K562 (cell line): ENCODE data around the gene GRB10.

ENCODE experiments used
- HMG20B ChIP-seq: fragments of 250-450 bp; sonication (Bioruptor Pico); IDR thresholded peaks from 2 replicates; pipeline ENCODE4 v1.5.0; 2021; ENCODE audit warnings: mild to moderate bottlenecking
- POLR2AphosphoS5 ChIP-seq: IDR thresholded peaks from 2 replicates; pipeline ENCODE4 v1.6.1; 2011; ENCODE audit warnings: mild to moderate bottlenecking, low read depth, low read length, moderate library complexity; ENCODE audit not compliant: control insufficient read depth, insufficient read depth
- ZNF57 ChIP-seq: fragments of 450-650 bp; formaldehyde crosslinking; IDR thresholded peaks from 2 replicates; pipeline ENCODE4 v1.4.0; 2020; ENCODE audit warnings: mild to moderate bottlenecking, moderate library complexity

- TF ChIP-seq HMG20B (CRISPR knock-in tag) (no peak), ZNF57 (CRISPR knock-in tag) (no peak), POLR2AphosphoS5 (no peak)
These were observed 75.3 kb downstream of the GRB10 start for GRCh38 chr7:50707236-50708006.
